ENCODE data around the gene HMG20B.

HMG20B gene

GRCh38 chr19:3595521-3596061 lies 22.8 kb downstream of the HMG20B start:
- TF ChIP-seq, protein P1, sequence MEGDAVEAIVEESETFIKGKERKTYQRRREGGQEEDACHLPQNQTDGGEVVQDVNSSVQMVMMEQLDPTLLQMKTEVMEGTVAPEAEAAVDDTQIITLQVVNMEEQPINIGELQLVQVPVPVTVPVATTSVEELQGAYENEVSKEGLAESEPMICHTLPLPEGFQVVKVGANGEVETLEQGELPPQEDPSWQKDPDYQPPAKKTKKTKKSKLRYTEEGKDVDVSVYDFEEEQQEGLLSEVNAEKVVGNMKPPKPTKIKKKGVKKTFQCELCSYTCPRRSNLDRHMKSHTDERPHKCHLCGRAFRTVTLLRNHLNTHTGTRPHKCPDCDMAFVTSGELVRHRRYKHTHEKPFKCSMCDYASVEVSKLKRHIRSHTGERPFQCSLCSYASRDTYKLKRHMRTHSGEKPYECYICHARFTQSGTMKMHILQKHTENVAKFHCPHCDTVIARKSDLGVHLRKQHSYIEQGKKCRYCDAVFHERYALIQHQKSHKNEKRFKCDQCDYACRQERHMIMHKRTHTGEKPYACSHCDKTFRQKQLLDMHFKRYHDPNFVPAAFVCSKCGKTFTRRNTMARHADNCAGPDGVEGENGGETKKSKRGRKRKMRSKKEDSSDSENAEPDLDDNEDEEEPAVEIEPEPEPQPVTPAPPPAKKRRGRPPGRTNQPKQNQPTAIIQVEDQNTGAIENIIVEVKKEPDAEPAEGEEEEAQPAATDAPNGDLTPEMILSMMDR (conservative IDR thresholded peaks at IDR 0.05; ENCODE audit: low read depth, low read length): no peak
- no peak for DNase-seq (ENCODE audit: low read depth)
- no peak overlapping the region for H3K4me3 ChIP-seq (ENCODE audit: low read length)

GRCh38 chr19:3599776-3600187 lies 27.0 kb downstream of the HMG20B start:
- TF ChIP-seq, protein P1 (conservative IDR thresholded peaks at IDR 0.05; ENCODE audit: low read depth, low read length): peak; percentile 44
- no peak for DNase-seq (ENCODE audit: low read depth)
- H3K4me3 ChIP-seq (ENCODE audit: low read length): no peak overlapping the region

DNA sequence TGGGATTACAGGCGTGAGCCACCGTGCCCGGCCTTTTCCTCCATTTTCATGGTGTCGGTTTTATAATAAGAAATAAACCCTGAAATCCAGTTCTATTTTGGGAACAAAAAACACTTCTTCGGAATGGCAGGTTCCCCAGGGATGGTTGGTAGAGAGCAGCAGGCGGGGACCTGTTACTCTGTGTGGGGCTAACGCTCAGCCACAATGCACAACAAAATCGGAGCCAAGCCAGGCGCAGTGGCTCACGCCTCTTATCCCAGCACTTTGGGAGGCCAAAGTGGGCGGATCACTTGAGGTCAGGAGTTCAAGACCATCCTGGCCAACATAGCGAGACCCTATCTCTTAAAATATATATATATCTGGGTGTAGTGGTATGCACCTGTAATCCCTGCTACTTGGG lies 28.3 kb downstream of the HMG20B start:
- no peak for DNase-seq (ENCODE audit: low read depth)
- TF ChIP-seq, protein P1 (conservative IDR thresholded peaks at IDR 0.05; ENCODE audit: low read depth, low read length): no peak
- H3K4me3 ChIP-seq (ENCODE audit: low read length): no peak overlapping the region

- no peak overlapping the region for H3K4me3 ChIP-seq (ENCODE audit: low read length)
- no peak for DNase-seq (ENCODE audit: low read depth)
- TF ChIP-seq, protein P1 (conservative IDR thresholded peaks at IDR 0.05; ENCODE audit: low read depth, low read length): no peak
Measured at GRCh38 chr19:3603121-3603811, 30.5 kb downstream of the HMG20B start.

DNA sequence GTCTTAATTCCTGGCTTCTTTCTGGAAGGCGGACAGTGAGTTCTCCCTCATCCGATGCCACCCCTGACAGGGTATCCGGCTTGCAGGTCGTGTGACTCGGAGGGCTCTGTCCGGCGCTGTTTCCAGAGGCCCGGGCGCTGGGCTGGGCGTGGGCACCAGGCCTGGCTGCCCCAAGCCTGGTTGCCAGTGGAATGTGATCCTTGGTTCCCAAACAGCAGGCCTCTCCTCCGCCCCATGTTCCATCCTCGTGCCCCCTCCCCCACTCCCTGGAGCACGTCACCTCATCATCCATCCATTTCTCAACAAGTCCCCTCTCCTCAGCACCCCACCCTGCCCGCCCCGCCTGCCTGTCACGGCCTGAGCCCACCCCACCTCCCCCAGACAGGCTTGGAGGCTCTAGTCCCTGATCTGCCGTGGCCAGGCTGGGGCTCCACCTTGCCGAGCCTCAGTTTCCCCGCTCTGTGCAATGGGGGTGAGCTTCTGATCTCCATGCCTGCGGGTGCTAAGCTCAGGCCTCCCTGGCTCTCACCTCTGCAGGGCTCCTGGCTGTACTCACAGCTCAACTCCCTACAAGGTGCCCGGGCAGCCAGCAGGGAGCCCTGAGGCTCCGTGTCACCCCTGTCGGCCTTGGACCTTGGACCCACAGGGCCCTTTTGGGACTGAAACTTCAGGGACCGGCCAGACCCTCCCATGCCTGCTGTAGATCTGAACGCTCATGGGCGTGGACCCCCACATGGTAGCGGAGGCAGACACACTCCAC lies 31.7 kb downstream of the HMG20B start:
- no peak overlapping the region for H3K4me3 ChIP-seq (ENCODE audit: low read length)
- TF ChIP-seq, protein P1 (conservative IDR thresholded peaks at IDR 0.05; ENCODE audit: low read depth, low read length): no peak

DNA sequence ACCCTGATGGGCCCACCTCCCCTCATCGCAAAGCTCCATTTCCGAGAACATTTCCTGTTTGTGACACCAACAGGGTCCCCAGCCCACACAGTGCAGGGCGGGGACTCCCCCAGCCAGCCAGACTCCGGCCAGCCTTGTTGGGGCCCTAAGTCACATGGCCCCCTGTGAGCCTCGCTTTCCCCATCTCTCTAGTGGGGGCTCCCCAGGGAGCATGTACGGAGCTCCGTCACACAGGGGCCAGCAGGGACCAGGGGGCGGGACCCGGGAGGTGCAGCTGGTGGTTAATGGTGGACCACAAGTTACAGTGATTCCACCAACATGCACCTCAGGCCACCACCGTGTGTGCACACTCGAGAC lies 32.2 kb downstream of the HMG20B start:
- TF ChIP-seq, protein P1 (conservative IDR thresholded peaks at IDR 0.05; ENCODE audit: low read depth, low read length): no peak
- DNase-seq (ENCODE audit: low read depth): no peak
- no peak overlapping the region for H3K4me3 ChIP-seq (ENCODE audit: low read length)

More for the DNA sequence above, 31.7 kb downstream of the HMG20B start:
- no peak for DNase-seq (ENCODE audit: low read depth)
